ENCODE data around the gene SPTBN5.

DNA sequence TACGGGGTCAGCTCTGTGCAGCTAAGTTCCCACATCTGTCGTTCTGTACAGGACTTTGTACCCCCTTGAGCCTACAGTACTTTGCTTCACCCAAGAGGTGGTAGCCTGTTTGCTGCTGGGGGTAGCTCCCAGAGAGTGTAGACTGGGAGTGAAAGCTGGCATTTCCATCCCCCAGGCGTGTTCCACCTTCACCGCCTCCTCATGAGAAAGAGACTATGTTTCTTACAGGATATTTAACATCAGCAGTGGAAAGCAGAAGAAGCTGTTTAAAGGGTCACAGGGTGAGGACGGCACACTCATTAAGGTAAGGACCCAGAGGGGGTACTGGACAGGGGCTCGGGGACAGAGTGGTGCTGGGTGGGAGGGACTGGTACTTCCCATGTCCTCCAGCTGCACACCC, 76.1 kb downstream of the SPTBN5 start:
- TF ChIP-seq, protein P1, sequence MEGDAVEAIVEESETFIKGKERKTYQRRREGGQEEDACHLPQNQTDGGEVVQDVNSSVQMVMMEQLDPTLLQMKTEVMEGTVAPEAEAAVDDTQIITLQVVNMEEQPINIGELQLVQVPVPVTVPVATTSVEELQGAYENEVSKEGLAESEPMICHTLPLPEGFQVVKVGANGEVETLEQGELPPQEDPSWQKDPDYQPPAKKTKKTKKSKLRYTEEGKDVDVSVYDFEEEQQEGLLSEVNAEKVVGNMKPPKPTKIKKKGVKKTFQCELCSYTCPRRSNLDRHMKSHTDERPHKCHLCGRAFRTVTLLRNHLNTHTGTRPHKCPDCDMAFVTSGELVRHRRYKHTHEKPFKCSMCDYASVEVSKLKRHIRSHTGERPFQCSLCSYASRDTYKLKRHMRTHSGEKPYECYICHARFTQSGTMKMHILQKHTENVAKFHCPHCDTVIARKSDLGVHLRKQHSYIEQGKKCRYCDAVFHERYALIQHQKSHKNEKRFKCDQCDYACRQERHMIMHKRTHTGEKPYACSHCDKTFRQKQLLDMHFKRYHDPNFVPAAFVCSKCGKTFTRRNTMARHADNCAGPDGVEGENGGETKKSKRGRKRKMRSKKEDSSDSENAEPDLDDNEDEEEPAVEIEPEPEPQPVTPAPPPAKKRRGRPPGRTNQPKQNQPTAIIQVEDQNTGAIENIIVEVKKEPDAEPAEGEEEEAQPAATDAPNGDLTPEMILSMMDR (conservative IDR thresholded peaks at IDR 0.05; ENCODE audit: low read depth, low read length): no peak
- TF ChIP-seq EZH2 (IDR thresholded peaks at IDR 0.05; ENCODE audit: borderline replicate concordance, low read depth, low read length, poor library complexity, severe bottlenecking): no peak

All from A673 (cell line).